ENCODE results near the gene NTM.

- TF ChIP-seq POLR2A (IDR thresholded peaks at IDR 0.05) (no peak), CTCF (IDR thresholded peaks at IDR 0.05) (no peak)
Observed at GRCh38 chr11:131386408-131386807, 16.0 kb downstream of the NTM start.
